ENCODE results near the gene CST11.
"Not testable (repeated sequence)": the region's sequence is repeated elsewhere in the genome, so short reads cannot be mapped to it uniquely, and the experiment has no call there.

The CST11 gene, protein sequence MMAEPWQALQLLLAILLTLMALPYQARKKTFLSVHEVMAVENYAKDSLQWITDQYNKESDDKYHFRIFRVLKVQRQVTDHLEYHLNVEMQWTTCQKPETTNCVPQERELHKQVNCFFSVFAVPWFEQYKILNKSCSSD

GRCh38 chr20:23452776-23453175, at the start of gene CST11:
Gene CST11 (minus strand): TSS chr20:23452876. CDS start chr20:23452811, 65 bp downstream.
- DNase-seq = no peak

DNA sequence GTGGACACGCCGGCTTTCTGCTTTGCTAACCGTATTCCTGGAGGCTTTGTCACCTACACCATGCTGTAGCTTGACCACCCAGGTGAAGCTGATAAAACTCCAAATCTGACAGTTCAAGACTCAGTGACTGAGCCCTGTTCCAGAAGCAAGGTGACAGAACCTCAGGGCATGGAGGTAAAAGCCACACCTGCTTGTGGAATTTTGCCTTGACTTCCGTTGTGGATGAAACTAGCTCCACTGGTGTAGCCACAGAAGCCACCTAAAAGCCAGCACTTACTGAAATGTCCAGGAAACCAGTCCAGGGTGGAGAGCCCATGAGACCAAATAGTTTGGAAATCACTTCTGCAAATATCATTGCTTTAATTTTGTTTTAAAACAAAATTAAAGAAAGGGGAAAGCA, 49.2 kb upstream of the CST11 start:
- DNase-seq = no peak

GRCh38 chr20:23497536-23497935, 44.9 kb upstream of the CST11 start:
- no peak for DNase-seq

GRCh38 chr20:23493172-23493772, 40.6 kb upstream of the CST11 start:
- DNase-seq = no peak

DNA sequence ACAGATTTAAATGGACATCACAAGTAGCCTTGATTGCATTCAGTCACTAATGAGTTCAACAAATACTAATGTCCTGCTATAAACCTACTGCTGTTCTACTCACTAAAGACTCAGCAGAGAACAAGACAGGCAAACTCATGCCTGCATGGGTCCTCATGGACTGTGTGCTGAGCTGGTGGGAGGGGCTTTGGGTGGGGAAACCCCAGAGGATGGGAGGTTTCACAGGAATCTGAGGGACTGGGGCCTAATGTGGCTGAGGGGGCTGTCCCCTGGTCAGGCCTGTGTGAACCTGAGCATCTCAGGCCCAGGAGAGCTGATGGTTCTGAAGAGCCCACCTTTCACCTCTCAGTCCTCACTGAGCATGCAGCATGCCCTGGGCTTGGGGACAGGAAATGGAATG, 39.6 kb upstream of the CST11 start:
- DNase-seq = no peak

GRCh38 chr20:23490817-23491216, 38.1 kb upstream of the CST11 start, which contains the start of gene CST8:
Gene CST8 (plus strand): TSS chr20:23491117. CDS start chr20:23491668, 551 bp downstream.
- no peak for DNase-seq

- no peak for DNase-seq
Measured at GRCh38 chr20:23488996-23489395, 36.3 kb upstream of the CST11 start.

- no peak for DNase-seq
Measured at GRCh38 chr20:23488470-23488869, 35.8 kb upstream of the CST11 start.

DNA sequence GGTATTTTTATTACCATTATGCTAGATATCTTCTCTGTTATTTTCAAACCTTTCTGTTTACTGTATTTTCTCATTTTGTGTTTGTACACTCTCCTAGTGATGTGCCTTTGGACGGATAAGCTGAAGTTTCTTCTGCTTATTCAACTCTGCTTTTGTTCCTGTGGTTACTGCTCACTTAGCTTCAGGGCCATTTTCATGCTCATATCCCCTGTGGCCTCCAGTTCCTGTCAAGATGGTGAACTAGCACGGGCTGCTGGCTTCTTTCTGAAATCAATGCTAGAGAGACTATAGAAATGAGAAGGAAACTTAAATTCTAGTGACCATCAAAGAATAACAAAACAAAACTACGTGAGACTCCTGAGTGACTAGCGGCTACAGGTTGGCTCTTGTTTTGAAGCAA, 31.4 kb upstream of the CST11 start:
- DNase-seq = no peak

DNA sequence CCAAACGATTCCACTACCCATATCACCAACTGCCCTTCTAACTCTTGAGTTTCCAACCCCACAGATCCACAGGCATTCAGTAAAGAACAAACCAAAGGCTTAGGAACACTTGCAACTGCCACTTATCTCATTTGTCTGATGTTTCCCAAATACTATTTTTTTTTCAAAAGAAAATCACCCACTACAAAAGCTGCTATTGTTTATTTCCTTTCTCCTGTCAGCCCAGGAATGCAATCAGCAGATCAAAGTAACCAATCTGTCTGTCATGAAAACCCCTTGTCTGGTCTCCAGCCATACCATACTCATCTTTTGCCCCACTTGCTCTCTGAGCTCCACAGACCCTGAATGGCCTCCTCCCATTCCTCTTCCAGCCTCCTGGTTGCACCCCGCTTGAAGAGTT, 29.5 kb upstream of the CST11 start:
- DNase-seq = no peak

GRCh38 chr20:23479043-23479442, 26.4 kb upstream of the CST11 start:
- no peak for DNase-seq

GRCh38 chr20:23477223-23477622, 24.5 kb upstream of the CST11 start:
- no peak for DNase-seq

DNA sequence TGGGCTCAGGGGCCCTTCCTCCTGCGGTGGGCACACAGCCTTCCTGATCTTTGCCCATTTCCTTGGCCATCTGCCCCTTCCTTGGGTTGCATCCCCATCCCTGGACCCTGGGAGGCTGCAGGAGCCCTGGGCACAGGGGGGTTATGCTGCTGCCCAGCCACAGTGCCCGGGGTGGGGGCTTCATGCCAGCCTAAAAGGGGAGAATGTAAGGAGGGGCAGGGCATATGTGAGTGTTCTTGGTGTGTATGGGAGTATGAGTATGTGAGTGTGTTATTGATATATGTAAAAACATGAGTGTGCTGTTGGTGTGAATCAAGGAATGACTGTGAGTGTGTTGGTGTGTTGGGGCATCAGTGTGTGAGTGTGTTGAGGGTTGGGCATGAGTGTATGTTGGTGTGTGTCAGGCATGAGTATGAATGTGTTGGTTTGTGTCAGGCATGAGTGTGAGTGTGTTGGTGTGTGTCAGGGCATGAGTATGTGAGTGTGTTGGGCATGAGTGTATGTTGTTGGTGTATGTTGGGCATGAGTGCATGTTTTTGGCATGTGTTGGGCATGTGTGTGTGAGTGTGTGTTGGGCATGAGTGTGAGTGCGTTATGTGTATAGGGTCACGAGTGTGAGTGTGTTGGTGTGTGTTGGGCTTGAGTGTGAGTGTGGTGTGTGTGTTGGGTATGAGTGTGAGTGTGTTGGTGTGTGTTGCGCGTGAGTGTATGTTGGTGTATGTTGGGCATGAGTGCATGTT, 23.5 kb upstream of the CST11 start:
- DNase-seq = no peak

DNA sequence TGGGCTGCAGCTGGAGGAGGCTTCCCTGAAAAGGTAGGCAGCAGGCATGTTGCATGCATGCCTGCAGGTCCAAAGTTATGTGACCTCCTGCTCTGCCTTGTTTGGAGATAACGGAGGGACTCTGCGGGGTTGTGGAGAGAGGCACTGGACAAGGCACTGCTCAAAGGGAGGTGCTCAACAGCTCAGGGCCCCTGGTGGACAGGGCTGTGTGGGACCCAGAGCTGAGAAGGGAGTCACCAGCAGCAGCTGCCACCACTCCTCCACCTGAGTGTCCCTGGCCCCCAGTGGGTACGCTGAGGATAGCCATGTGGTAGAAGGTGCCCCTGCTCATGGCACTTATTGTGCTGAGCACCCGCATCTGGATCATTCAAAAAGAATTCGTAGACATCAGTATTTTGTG, 22.7 kb upstream of the CST11 start:
- no peak for DNase-seq

DNA sequence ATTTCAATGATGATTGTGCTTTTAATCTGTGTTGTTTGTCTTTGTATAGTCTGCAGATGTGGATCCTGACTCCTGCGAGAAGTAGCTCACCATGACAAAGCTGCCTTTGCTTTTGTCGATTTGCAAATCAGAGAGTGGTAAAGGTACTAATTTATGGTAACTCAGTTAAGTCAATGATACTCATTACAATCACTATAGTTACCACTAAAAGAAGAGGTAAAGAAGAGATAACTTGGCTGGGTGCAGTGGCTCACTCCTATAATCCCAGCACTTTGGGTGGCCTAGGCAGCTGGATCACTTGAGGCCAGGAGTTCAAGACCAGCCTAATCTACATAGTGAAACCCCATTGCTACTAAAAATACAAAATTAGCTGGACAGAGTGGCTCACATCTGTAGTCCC, 20.6 kb upstream of the CST11 start:
- DNase-seq = not testable (repeated sequence)

DNA sequence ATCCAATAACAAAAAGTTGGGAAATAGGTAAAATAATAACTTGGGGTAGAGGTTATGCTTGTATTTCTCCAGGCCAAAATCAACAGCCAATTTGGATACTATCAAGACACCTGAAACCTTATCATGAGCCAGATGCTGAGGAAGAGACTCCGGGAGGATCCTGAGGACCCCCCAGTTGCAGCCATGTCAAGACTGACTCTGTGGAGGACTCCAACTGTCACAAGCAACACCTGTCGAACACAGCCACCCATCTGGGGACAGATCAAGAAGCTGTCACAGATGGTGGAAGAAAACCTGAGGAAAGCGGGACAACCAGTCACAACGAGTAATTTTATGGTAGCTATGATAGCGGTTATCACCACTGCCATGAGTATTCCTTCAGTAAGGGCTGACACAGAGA, 19.6 kb upstream of the CST11 start:
- DNase-seq = not testable (repeated sequence)

DNA sequence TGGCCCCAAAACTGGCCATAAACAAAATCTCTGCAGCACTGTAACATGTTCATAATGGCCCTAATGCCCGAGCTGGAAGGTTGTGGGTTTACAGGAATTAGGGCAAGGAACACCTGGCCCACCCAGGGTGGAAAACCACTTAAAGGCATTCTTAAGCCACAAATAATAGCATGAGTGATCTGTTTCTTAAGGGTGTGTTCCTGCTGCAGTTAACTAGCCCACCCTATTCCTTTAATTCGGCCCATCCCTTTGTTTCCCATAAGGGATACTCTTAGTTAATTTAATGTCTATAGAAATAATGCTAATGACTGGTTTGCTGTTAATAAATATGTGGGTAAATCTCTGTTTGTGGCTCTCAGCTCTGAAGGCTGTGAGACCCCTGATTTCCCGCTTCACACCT, 14.3 kb upstream of the CST11 start:
- not testable (repeated sequence) for DNase-seq

- DNase-seq = no peak
Measured at GRCh38 chr20:23461180-23461579, 8.5 kb upstream of the CST11 start.

DNA sequence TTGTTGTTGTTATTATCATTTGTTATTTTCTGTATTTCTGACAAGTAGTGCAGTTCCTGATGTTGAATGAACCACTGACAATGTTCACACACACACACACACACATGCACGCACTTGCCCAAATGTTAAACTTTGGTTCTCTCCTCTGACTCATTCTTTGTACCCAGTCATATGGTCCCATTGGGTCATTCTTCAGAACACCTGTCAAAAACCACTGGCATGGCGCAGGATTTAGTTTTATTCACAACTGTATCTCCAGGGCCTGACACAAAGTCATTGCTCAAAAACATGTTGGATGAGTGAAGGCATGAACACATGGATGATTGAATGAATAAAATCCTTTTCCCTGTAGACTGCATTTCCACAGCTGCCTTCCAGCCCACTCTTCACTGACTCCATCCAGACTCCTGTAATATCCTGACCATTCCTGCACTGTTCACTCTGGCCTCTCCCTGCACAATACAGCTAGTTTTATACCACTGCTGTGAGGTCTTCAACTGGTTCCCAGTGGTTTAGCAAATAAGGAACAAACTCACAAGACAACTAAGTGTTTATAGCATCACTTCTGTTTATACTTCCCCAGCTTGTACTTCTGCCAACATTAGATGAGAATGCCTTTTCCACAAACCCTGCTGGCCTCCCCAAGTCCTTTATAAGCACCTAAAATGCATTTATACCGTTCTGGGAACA, 6.9 kb upstream of the CST11 start:
- DNase-seq = no peak

GRCh38 chr20:23456873-23457272, 4.2 kb upstream of the CST11 start:
- DNase-seq = no peak

- DNase-seq = no peak
Measured at GRCh38 chr20:23456409-23456808, 3.7 kb upstream of the CST11 start.

DNA sequence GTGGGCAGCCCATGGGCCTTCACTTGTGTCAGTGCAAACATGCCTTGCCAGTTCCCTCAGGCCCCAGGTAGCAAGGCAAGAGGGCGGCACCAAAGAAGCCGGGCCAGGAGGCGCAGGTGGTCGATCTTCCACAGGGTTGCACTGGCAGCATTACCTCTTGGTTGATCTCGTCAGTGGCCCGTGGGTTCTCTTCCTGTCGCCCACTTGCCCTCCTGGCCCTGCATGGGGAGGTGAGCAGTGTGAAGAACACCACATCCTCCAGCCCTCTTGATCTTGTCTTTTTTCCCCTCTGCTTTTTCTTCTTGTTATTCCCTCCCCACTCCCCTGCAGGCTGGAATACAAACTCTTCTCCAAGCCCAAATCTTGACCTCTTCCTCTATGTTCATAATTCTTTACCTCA, 3.0 kb upstream of the CST11 start:
- no peak for DNase-seq

DNA sequence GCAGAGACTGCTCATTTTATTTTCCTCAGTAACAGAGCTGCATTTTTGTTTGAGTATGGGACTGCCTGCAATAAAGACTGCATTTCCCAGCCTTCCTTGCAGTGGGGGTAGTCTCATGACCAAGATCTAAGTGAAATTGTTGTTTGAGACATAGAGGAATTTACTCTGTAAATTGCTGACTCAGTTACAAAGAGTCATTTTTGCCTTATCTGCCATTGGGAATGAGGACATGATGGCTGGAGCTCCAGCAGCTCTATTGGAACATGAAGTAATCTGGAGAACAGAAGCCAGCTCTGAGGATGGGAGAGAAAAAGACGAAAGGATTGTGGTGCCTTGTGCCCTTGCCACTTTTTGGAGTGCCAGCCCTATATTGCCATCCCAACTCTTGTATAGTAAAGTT, 2.1 kb upstream of the CST11 start:
- no peak for DNase-seq

All from C1 segment of cervical spinal cord (tissue), 14 donors.